ENCODE data around the gene DNHD1.

DNA sequence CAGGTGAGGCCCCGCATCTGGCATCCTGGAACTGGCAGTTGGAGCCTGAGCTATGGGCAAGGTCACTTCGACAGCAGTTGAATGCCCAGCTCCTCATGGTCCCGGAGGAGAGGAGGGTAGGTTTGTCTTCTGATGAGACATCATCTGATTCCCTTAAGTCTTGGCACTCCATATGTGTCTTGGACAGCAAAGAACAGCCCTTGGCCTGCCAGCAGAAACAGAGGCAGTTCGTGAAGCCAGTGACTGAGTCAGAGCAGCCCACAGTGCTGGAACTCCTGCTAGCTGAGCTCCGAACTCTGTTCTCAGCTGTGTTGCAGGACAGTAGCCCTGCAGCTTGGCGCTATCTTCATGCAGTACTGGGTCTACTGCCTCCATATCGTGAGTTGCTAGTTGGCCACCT is 1.0 kb downstream of the DNHD1 start:
- TF ChIP-seq YY1 (IDR thresholded peaks at IDR 0.05; ENCODE audit: insufficient read depth, insufficient read length) (no peak), ZNF274 (IDR thresholded peaks at IDR 0.05; ENCODE audit: low read depth, low read length) (no peak), SUZ12 (IDR thresholded peaks at IDR 0.05; ENCODE audit: extremely low read depth, insufficient read depth, insufficient read length) (no peak)

Measured in NT2/D1 (cell line).